WTC11 (cell line): ENCODE results near the gene SVEP1.

ENCODE experiments used
- AFF4 ChIP-seq: sonication (generic); formaldehyde crosslinking; IDR thresholded peaks from 2 replicates; pipeline ENCODE4 v1.8.1; 2023; ENCODE audit warnings: mild to moderate bottlenecking, missing genetic modification reagents, borderline replicate concordance
- CDX4 ChIP-seq: fragments of 250-450 bp; sonication (Bioruptor Pico); IDR thresholded peaks from 2 replicates; pipeline ENCODE4 v1.9.0; 2021; ENCODE audit warnings: moderate library complexity, mild to moderate bottlenecking, inconsistent platforms, borderline replicate concordance
- CREB1 ChIP-seq: sonication (generic); formaldehyde crosslinking; IDR thresholded peaks from 2 replicates; pipeline ENCODE4 v1.8.0; 2023; ENCODE audit warnings: mild to moderate bottlenecking, missing genetic modification reagents
- CTCF ChIP-seq: fragments of 200-600 bp; IDR thresholded peaks from 2 replicates; pipeline ENCODE4 v1.8.0; 2022; ENCODE audit warnings: antibody characterized with exemption
- HMGXB4 ChIP-seq: sonication (generic); formaldehyde crosslinking; IDR thresholded peaks from 2 replicates; pipeline ENCODE4 v1.8.1; 2023; ENCODE audit warnings: mild to moderate bottlenecking, moderate library complexity, missing genetic modification reagents
- PRDM15 ChIP-seq: sonication (generic); formaldehyde crosslinking; IDR thresholded peaks from 2 replicates; pipeline ENCODE4 v1.8.0; 2022; ENCODE audit warnings: missing genetic modification reagents
- PREB ChIP-seq: sonication (generic); formaldehyde crosslinking; IDR thresholded peaks from 2 replicates; pipeline ENCODE4 v1.8.1; 2022; ENCODE audit warnings: mild to moderate bottlenecking, missing genetic modification reagents, moderate library complexity, borderline replicate concordance
- USF1 ChIP-seq: sonication (generic); formaldehyde crosslinking; IDR thresholded peaks from 2 replicates; pipeline ENCODE4 v1.8.0; 2022; ENCODE audit warnings: mild to moderate bottlenecking, missing genetic modification reagents
- ZNF121 ChIP-seq: sonication (generic); formaldehyde crosslinking; IDR thresholded peaks from 2 replicates; pipeline ENCODE4 v1.8.0; 2023; ENCODE audit warnings: missing genetic modification reagents
- ZNF512 ChIP-seq: sonication (generic); formaldehyde crosslinking; IDR thresholded peaks from 2 replicates; pipeline ENCODE4 v1.8.1; 2022; ENCODE audit warnings: missing genetic modification reagents, borderline replicate concordance
- ZSCAN18 ChIP-seq: fragments of 250-450 bp; sonication (Bioruptor Pico); IDR thresholded peaks from 2 replicates; pipeline ENCODE4 v2.1.2; 2022; ENCODE audit warnings: mild to moderate bottlenecking, moderate library complexity

- TF ChIP-seq ZNF512 (CRISPR knock-in tag), result no peak
- no peak for TF ChIP-seq CTCF
- no peak for TF ChIP-seq CDX4 (CRISPR knock-in tag)
- TF ChIP-seq ZSCAN18 (CRISPR knock-in tag), result no peak
- no peak for TF ChIP-seq PRDM15 (CRISPR knock-in tag)
- TF ChIP-seq AFF4, result no peak
- no peak for TF ChIP-seq USF1
- no peak for TF ChIP-seq HMGXB4 (CRISPR knock-in tag)
- TF ChIP-seq CREB1, result no peak
- no peak for TF ChIP-seq PREB (CRISPR knock-in tag)
- TF ChIP-seq ZNF121 (CRISPR knock-in tag), result no peak
Measured at GRCh38 chr9:110329639-110330230, 249.8 kb downstream of the SVEP1 start.
